ENCODE results near the gene GALNT16. TPM values are rescaled to one million over a fixed set of nuclear protein-coding genes. Genes with fewer than 3 reads are reported as not detected.

The GALNT16 gene
- total RNA-seq, 4 donors from 2014 or later, result 4.4 to 47.9 (median 11.6) TPM

DNA sequence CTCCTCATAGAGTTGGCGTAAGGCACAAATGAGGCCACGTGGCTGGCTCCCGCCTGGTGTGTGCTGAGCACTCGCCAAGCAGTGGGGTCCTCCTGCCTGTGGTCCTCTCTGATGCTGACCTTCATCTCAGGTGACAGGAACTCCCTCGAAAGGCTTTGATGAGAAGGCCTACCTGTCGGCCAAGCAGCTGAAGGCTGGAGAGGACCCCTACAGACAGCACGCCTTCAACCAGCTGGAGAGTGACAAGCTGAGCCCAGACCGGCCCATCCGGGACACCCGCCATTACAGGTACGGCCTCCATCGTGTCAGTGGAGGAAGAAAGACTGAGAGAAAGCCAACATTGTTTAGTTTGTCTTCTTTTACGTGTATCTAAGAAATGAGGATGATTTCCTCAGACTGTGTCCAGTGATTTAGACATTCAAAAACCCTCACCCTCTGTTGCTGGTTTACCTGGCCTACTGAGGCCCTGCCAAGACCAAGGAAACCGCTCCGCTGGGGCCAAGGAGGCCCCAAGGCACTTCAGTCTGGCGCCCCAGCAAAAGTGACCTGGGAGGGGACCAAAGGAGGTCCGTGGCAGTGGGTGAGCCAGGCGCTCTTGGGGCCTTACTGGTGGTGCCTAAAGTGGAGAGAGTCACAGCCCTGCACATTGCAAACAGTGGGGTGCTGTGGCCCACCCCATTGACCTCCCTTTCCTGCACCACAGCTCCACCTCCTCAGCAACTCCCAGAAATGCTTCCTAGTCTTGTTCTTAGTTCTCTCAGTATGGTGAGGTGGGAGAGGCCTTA, 60.8 kb downstream of the GALNT16 start:
- peak in 2 of 3 donors; percentile 26 to 30 for DNase-seq
- Histone ChIP-seq H3K36me3 (no peaks in the 10 kb centered on the region), H3K9me3 (no peaks in the 10 kb centered on the region), H3K4me3 (no peak overlapping the region), H3K4me1 (no peaks in the 10 kb centered on the region), H3K27ac (no peak overlapping the region), H3K27me3 (no peaks in the 10 kb centered on the region)
- TF ChIP-seq, protein P1, sequence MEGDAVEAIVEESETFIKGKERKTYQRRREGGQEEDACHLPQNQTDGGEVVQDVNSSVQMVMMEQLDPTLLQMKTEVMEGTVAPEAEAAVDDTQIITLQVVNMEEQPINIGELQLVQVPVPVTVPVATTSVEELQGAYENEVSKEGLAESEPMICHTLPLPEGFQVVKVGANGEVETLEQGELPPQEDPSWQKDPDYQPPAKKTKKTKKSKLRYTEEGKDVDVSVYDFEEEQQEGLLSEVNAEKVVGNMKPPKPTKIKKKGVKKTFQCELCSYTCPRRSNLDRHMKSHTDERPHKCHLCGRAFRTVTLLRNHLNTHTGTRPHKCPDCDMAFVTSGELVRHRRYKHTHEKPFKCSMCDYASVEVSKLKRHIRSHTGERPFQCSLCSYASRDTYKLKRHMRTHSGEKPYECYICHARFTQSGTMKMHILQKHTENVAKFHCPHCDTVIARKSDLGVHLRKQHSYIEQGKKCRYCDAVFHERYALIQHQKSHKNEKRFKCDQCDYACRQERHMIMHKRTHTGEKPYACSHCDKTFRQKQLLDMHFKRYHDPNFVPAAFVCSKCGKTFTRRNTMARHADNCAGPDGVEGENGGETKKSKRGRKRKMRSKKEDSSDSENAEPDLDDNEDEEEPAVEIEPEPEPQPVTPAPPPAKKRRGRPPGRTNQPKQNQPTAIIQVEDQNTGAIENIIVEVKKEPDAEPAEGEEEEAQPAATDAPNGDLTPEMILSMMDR (IDR thresholded peaks at IDR 0.05), result no peak
- no peak for TF ChIP-seq POLR2A (IDR thresholded peaks at IDR 0.05)

DNA sequence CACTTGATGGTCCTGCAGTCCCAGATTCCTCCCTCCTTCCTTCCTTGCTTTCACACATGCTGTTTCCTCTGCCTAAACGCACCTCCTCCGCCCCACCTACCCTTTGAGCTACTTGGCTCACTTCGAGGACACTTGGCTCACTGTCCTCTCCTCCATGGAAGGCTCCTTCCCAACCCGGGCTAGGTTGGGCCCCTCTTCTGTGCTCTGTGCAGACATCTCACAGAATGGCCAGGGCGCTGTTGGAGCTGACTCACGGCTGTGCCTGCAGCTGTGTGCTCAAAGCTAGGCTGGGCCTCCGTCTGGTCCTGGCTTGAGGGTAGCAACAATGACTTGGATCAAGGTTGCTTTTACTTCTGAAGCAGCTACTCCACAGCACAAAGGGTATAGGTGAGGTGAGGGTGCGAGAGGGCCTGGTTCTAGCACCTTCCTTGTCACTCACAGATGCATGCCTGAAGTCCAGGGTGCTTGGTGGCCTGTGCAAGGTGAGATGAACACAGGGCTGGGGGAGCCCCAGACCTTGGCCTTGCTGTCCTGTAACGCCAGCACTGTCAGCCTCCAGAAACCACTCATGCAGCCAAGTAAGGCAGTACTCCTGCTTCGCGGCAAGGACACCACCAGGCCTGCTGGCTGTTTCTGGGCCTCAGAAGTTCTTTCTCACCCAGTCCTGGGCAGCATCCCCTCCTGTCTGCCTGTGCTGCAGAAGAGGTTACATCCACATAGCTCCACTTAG, 61.8 kb downstream of the GALNT16 start:
- no peak overlapping the region for H3K4me3 ChIP-seq
- no peaks in the 10 kb centered on the region for H3K36me3 ChIP-seq
- DNase-seq, result peak in 2 of 3 donors; percentile 29 to 33
- TF ChIP-seq, protein P1 (IDR thresholded peaks at IDR 0.05), result no peak
- TF ChIP-seq POLR2A (IDR thresholded peaks at IDR 0.05), result no peak
- H3K9me3 ChIP-seq, result no peaks in the 10 kb centered on the region
- H3K27me3 ChIP-seq, result no peaks in the 10 kb centered on the region
- H3K27ac ChIP-seq, result no peak overlapping the region
- H3K4me1 ChIP-seq, result no peaks in the 10 kb centered on the region

GRCh38 chr14:69323266-69323998, 63.5 kb downstream of the GALNT16 start:
- Histone ChIP-seq H3K9me3 (no peaks in the 10 kb centered on the region), H3K4me1 (no peaks in the 10 kb centered on the region), H3K4me3 (no peak overlapping the region), H3K36me3 (no peaks in the 10 kb centered on the region), H3K27ac (no peak overlapping the region), H3K27me3 (no peaks in the 10 kb centered on the region)
- DNase-seq, result peak in 2 of 3 donors; percentile 15 to 27
- no peak for TF ChIP-seq POLR2A (IDR thresholded peaks at IDR 0.05)
- TF ChIP-seq, protein P1 (IDR thresholded peaks at IDR 0.05), result no peak

DNA sequence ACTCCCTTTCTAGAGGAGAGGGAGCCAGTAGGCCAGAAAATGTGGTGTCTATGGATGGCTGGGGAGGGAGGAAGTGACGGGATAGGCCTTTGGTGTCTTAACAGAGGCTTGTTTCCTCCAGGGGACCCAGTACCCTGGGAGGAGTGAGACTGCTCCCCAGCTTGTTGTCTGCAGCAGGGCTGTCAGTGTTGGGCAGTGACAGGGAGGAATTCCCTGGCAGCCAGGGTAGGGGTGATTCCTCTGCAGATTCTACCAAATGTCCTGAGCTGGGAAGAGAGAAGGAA, 64.0 kb downstream of the GALNT16 start:
- Histone ChIP-seq H3K4me3 (no peak overlapping the region), H3K9me3 (no peaks in the 10 kb centered on the region), H3K27me3 (no peaks in the 10 kb centered on the region), H3K27ac (no peak overlapping the region), H3K36me3 (no peaks in the 10 kb centered on the region), H3K4me1 (no peaks in the 10 kb centered on the region)
- no peak for TF ChIP-seq POLR2A (IDR thresholded peaks at IDR 0.05)
- TF ChIP-seq, protein P1 (IDR thresholded peaks at IDR 0.05), result no peak
- no peak for DNase-seq

DNA sequence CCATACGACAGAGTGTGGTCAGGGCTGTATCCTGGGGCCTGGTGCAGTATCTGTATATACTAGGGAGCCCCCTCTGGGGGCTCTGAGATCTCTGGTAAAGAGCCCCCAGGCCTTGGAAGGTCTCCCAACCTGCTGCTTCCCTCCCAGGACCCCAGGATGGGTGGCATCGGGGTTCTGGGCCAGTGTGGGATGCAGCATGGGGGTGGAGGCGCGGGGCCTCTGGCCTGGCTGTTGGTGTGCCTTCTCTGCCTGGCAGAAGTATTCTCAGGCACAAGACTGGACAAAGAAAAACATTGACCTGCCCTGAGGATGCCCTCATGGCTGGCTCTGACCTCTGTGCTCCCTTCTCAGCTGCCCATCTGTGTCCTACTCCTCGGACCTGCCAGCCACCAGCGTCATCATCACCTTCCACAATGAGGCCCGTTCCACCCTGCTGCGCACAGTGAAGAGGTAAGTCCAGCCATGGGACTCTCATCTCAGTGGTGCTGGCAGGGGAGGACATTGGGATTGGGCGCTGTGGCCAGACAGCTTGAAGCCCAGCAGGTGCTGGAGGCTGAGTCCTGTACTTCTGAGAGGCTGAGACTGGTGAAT, 64.5 kb downstream of the GALNT16 start:
- Histone ChIP-seq H3K4me3 (no peak overlapping the region), H3K36me3 (no peaks in the 10 kb centered on the region), H3K9me3 (no peaks in the 10 kb centered on the region), H3K4me1 (no peaks in the 10 kb centered on the region), H3K27ac (no peak overlapping the region), H3K27me3 (no peaks in the 10 kb centered on the region)
- TF ChIP-seq POLR2A (IDR thresholded peaks at IDR 0.05), result no peak
- TF ChIP-seq, protein P1 (IDR thresholded peaks at IDR 0.05), result no peak
- peak in 2 of 3 donors; percentile 32 to 35 for DNase-seq
